ENCODE measurements around the gene TIMP1.

TIMP1 gene

DNA sequence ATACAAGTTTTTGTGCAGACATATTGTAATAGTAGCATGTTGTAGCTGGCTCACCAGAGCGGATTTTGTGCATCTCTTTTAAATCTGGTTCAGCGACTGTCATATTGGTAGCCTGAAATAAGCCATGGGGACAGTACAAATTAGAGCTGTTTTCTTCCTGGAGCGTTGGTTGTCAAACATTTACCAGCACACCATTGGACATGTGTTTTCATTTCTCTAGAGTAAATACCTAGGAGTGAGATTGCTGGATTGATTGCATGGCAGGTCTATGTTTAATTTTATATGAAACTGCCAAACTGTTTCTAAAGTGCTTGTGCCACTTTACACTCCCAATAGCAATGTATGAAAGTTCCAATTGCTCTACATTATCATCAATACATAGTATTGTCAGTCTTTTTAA lies 23.8 kb upstream of the TIMP1 start:
- DNase-seq: no peak

GRCh38 chrX:47560179-47560933 lies 21.9 kb upstream of the TIMP1 start:
- no peak for DNase-seq
- H3K4me1 ChIP-seq: no peaks in the 10 kb centered on the region
- TF ChIP-seq CTCF (IDR thresholded peaks at IDR 0.05; ENCODE audit: low read depth, low read length): no peak
- H3K4me3 ChIP-seq (ENCODE audit: low read depth, low read length): peak overlapping the region; percentile 84
- H3K9me3 ChIP-seq: no peaks in the 10 kb centered on the region
- no peaks in the 10 kb centered on the region for H3K27me3 ChIP-seq
- peaks cover 15% of the 10 kb centered on the region for H3K36me3 ChIP-seq

More for the DNA sequence above, 23.8 kb upstream of the TIMP1 start:
- H3K9me3 ChIP-seq: no peaks in the 10 kb centered on the region
- no peak overlapping the region for H3K4me3 ChIP-seq (ENCODE audit: low read depth, low read length)
- no peaks in the 10 kb centered on the region for H3K27me3 ChIP-seq
- H3K4me1 ChIP-seq: no peaks in the 10 kb centered on the region
- peaks cover 7% of the 10 kb centered on the region for H3K36me3 ChIP-seq
- no peak for TF ChIP-seq CTCF (IDR thresholded peaks at IDR 0.05; ENCODE audit: low read depth, low read length)

DNA sequence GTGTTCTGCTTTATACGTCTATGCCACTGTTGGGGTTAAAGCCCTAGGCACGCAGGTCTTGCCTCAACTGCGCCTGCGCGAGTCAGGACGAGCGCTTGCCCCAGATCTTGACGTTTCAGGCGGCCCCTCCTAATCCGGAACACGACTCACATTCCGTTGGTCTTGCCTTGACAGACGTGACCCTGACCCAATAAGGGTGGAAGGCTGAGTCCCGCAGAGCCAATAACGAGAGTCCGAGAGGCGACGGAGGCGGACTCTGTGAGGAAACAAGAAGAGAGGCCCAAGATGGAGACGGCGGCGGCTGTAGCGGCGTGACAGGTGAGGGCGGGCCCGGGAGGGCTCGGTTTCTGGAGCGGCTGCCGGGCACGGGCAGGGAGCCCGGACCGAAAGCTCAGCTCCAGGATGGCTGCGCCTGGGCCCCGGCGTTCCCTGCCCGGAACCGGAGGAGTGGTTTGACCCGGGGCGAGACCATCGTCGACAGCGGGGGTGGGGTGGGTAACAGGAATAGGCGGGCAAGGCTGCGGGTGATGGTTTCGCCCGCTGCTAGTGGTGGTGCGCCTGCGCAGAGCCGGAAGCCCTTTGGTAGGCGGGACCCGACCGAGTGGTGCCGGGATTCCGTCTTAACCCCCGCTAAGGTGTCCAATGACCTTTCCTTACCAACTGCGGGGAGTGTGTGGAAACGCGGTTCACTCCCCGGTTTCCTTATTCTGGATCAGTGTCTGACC lies 21.1 kb upstream of the TIMP1 start, which contains the start of gene ARAF:
Gene ARAF, plus strand, starts transcription at position 272 of the 725 bp plus-strand sequence. CDS start 1,763 bp downstream, outside the sequence.
- no peaks in the 10 kb centered on the region for H3K9me3 ChIP-seq
- H3K27me3 ChIP-seq: no peaks in the 10 kb centered on the region
- H3K4me3 ChIP-seq (ENCODE audit: low read depth, low read length): peak within 1 kb of the TSS; percentile 84
- TF ChIP-seq CTCF (IDR thresholded peaks at IDR 0.05; ENCODE audit: low read depth, low read length): no peak
- DNase-seq: peak; percentile 96
- H3K36me3 ChIP-seq: peaks cover 15% of the 10 kb centered on the region
- H3K4me1 ChIP-seq: no peaks in the 10 kb centered on the region

DNA sequence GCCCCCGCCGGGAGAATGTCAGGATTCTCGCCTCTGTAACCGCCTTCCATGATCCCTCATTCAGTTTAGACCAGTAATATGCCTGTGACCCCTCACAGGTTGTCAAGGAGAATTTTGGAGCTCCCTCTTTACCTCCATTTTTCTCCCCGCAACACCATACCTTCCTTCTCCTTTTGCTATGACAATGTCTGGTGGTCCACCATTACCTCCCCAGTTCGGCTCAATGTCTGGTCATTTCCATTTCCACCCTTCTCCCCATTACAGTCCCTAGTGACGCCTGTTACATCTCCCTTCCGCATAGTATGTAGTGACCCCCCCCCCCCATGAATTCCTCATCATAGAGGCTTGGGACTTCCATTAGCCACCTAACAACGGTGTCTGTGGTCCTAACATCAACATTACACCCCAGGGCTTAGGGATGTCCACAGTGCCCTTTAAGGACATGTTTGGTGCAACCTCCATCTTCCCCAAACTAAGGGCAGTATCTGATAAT lies 20.5 kb upstream of the TIMP1 start:
- no peaks in the 10 kb centered on the region for H3K9me3 ChIP-seq
- peaks cover 15% of the 10 kb centered on the region for H3K36me3 ChIP-seq
- no peak for TF ChIP-seq CTCF (IDR thresholded peaks at IDR 0.05; ENCODE audit: low read depth, low read length)
- H3K4me1 ChIP-seq: no peaks in the 10 kb centered on the region
- DNase-seq: no peak
- no peaks in the 10 kb centered on the region for H3K27me3 ChIP-seq
- peak overlapping the region; percentile 84 for H3K4me3 ChIP-seq (ENCODE audit: low read depth, low read length)

DNA sequence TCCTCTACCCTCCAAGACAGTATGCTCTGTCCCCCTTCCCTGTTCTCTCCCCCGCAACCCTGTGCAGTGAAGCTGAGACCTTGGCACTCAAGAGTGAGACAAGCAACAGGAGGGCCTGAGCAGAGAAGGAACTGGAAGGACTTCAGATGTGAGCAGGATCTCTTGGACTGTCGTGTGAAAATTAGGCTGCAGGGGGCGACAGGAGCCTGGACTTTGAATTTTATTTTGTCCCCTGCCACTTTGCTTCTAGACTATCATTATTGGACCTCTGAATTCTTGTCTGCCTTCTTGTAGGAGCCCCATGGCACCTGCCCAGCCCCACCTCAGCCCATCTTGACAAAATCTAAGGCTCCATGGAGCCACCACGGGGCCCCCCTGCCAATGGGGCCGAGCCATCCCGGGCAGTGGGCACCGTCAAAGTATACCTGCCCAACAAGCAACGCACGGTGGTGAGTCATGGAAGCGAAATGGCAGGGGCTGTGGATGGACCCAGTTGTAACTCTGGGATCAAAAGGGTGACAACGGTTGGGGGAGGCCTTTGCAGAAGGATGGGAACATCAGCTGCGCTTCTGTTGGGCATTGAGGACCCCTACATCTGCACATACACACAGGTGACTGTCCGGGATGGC lies 19.5 kb upstream of the TIMP1 start:
- no peaks in the 10 kb centered on the region for H3K9me3 ChIP-seq
- H3K4me1 ChIP-seq: no peaks in the 10 kb centered on the region
- TF ChIP-seq CTCF (IDR thresholded peaks at IDR 0.05; ENCODE audit: low read depth, low read length): peak; percentile 48
- H3K36me3 ChIP-seq: peaks cover 17% of the 10 kb centered on the region
- H3K4me3 ChIP-seq (ENCODE audit: low read depth, low read length): no peak overlapping the region
- DNase-seq: no peak
- H3K27me3 ChIP-seq: no peaks in the 10 kb centered on the region

All from BE2C (cell line).